Uterus (tissue), 4 donors: ENCODE results near the gene SART3. TPM values are rescaled to one million over a fixed set of nuclear protein-coding genes. Genes with fewer than 3 reads are reported as not detected.

Experiments used
- DNase-seq, 2 donors: peaks; one replicate each; pipeline ENCODE4 v3.0.0-alpha.2; 2019 to 2020
- H3K27ac ChIP-seq, 2 donors: fragments of 200-600 bp; sonication (generic); 1 replicate in 1 of 2; 2 replicates in 1 of 2; pipeline ENCODE4 v1.5.1; 2016 to 2018
- H3K27me3 ChIP-seq, 2 donors: fragments of 200-600 bp; sonication (generic); one replicate each; pipeline ENCODE4 v1.5.1; 2018 to 2019; ENCODE audit warnings: control low read depth in 1 of 2
- H3K36me3 ChIP-seq, 2 donors: fragments of 200-600 bp; sonication (generic); one replicate each; pipeline ENCODE4 v1.5.1; 2019; ENCODE audit warnings: control low read depth in 1 of 2
- H3K4me1 ChIP-seq, 2 donors: fragments of 200-600 bp; sonication (generic); one replicate each; pipeline ENCODE4 v1.5.1; 2018 to 2019; ENCODE audit warnings: control low read depth in 1 of 2
- H3K4me3 ChIP-seq, 2 donors: fragments of 200-600 bp; sonication (generic); 1 replicate in 1 of 2; 2 replicates in 1 of 2; pipeline ENCODE4 v1.5.1; 2018 to 2019; ENCODE audit warnings: mild to moderate bottlenecking in 1 of 2
- H3K9me3 ChIP-seq, 2 donors: fragments of 200-600 bp; sonication (generic); one replicate each; pipeline ENCODE4 v1.5.1; 2019; ENCODE audit warnings: control low read depth in 1 of 2
- POLR2A ChIP-seq, 2 donors: fragments of 450-650 bp; IDR thresholded peaks; one replicate each; pipeline ENCODE4 v1.6.1; 2016; ENCODE audit warnings: antibody characterized with exemption in 2 of 2, mild to moderate bottlenecking in 1 of 2, moderate library complexity in 1 of 2
- intact Hi-C: fragments of 100-400 bp; cut with DNase I; formaldehyde crosslinking; loops from one replicate; pipeline ENCODE4 v1.15.1; 2023; ENCODE audit warnings: low total_unique reads
- total RNA-seq, 4 donors: library from RNA; depleted of rRNA in 3 of 4; stranded (reverse); fragments of >200 nt in 3 of 4; gene quantifications; one replicate each; pipeline versions ENCODE4 v1.1.0 to v1.2.4, GENCODE V29; 2014 to 2023
- TF ChIP-seq, protein P1 (sequence below), 4 experiments: fragments of 200-600 bp in 2 of 4; fragments of 450-650 bp in 2 of 4; sonication (generic) in 2 of 4; IDR thresholded peaks; one replicate each; pipeline ENCODE4 v1.5.1; 2016 to 2019; ENCODE audit warnings: antibody characterized with exemption in 4 of 4, mild to moderate bottlenecking in 2 of 4, moderate library complexity in 1 of 4
- donor health status: DM: yes; HTN: yes; CAD: no.

The SART3 gene
- total RNA-seq, 4 donors from 2014 or later: 16.2 to 86.1 (median 55.7) TPM

DNA sequence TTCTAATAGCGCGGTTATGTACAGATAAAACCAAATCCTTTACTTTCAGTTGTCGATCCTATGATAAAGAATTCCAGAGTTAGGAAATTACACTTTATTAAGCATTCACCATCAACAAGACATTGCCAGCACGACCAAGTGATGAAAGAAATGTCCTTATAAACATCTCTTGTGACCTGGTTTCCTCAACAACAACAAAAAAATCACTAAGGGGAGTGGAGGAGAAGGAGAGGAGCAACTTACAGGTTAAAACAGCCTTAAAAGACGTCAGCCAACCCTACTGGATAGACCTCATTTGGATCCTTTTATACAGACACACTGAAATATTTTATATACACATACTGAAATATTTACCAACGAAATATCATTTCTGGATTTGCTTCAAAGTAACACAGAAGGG lies 22.8 kb downstream of the SART3 start:
- no peak overlapping the region for H3K27ac ChIP-seq

DNA sequence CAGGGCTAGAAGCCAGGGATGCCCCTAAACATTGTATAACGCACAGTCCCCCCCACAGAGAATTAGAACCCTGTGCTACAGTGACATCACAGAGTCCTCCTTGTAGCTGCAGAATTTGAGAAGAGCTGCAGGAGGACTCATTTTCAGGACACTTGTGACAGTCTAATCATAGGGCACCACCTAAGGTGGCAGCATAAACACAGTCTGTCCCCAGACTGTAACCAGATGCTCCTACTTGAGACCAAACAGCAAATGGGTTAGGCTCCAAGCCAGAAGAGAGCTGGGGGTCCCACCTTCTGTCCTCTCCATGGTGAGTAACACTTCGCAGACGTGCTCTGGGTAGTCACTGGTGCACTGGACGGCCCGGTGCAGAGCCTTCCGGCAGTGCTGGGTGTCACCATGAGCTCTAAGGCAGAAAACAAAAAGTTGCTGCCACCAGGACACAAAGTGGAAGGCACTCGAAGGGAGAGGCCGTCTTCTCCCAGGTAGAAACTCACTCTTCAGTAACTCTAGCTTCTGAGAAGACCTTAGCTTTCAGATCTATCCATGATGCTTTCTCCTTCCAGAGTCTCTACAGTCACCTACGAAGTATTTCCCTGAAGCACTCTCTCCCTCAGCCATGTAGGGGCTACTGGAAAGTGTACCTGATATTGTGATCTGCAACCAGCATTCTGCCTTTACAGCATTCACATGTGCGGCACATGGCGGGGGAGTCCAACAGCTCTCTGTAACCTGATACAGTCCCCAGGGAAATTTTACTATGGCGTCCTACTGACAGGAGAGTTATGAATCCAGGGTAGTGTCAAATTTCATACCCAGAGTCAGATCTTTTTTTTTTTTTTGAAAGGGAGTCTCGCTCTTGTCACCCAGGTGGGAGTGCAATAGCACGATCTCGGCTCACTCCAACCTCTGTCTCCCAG lies 28.8 kb downstream of the SART3 start:
- Histone ChIP-seq H3K27ac (no peak overlapping the region), H3K36me3 (no peaks in the 10 kb centered on the region), H3K27me3 (no peaks in the 10 kb centered on the region), H3K4me3 (no peak overlapping the region), H3K4me1 (no peaks in the 10 kb centered on the region), H3K9me3 (no peaks in the 10 kb centered on the region)
- intact Hi-C loops: no loop called here
- TF ChIP-seq POLR2A (IDR thresholded peaks at IDR 0.05): no peak
- TF ChIP-seq, protein P1, sequence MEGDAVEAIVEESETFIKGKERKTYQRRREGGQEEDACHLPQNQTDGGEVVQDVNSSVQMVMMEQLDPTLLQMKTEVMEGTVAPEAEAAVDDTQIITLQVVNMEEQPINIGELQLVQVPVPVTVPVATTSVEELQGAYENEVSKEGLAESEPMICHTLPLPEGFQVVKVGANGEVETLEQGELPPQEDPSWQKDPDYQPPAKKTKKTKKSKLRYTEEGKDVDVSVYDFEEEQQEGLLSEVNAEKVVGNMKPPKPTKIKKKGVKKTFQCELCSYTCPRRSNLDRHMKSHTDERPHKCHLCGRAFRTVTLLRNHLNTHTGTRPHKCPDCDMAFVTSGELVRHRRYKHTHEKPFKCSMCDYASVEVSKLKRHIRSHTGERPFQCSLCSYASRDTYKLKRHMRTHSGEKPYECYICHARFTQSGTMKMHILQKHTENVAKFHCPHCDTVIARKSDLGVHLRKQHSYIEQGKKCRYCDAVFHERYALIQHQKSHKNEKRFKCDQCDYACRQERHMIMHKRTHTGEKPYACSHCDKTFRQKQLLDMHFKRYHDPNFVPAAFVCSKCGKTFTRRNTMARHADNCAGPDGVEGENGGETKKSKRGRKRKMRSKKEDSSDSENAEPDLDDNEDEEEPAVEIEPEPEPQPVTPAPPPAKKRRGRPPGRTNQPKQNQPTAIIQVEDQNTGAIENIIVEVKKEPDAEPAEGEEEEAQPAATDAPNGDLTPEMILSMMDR (IDR thresholded peaks at IDR 0.05): no peak
- DNase-seq: no peak

More for the DNA sequence above, 22.8 kb downstream of the SART3 start:
- intact Hi-C loops: no loop called here
- H3K9me3 ChIP-seq: no peaks in the 10 kb centered on the region
- no peak for TF ChIP-seq POLR2A (IDR thresholded peaks at IDR 0.05)
- TF ChIP-seq, protein P1 (IDR thresholded peaks at IDR 0.05): no peak
- H3K4me1 ChIP-seq: no peaks in the 10 kb centered on the region
- H3K36me3 ChIP-seq: no peaks in the 10 kb centered on the region
- H3K4me3 ChIP-seq: no peak overlapping the region
- no peaks in the 10 kb centered on the region for H3K27me3 ChIP-seq
- no peak for DNase-seq

DNA sequence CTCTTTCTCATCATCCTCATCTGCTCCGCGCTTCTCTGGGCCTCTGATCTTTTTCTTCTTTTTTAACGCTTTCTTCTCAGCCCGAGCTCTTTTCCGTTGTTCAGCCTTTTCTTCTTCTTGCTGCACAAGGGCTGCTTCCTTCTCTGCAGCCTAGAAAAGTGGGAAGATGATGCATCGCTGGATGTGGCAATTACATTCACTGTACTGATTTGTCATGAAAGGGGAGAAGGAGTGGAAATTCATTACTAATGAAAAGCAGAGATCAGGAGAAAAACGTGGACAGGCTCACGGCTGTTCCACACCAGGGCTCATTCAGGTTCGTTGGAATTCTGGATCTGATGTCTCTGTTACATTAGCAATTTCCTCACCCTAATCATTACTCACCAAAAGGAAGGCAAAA lies 30.8 kb downstream of the SART3 start:
- Histone ChIP-seq H3K9me3 (no peaks in the 10 kb centered on the region), H3K27ac (no peak overlapping the region), H3K36me3 (no peaks in the 10 kb centered on the region), H3K4me1 (no peaks in the 10 kb centered on the region), H3K27me3 (no peaks in the 10 kb centered on the region), H3K4me3 (no peak overlapping the region)
- intact Hi-C loops: no loop called here
- no peak for TF ChIP-seq POLR2A (IDR thresholded peaks at IDR 0.05)
- TF ChIP-seq, protein P1 (IDR thresholded peaks at IDR 0.05): no peak
- no peak for DNase-seq

DNA sequence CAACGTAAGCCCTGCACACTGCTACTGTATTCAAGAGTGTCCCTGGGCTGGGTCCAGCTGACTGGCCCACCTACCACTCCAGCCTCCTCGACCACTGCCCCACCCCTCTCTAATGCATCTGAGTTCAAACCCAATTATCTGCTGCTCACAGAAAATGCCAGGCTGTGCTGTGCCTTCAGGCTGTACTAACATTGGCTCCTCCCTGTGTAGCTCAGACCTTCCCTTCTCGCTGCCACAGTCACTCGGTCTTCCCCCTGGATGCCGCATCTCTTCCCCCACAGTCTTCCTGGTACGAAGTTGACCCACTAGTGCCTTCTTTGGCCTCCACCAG lies 33.8 kb downstream of the SART3 start:
- no peak for DNase-seq
- no peak overlapping the region for H3K27ac ChIP-seq
- TF ChIP-seq, protein P1 (IDR thresholded peaks at IDR 0.05): no peak
- no peak for TF ChIP-seq POLR2A (IDR thresholded peaks at IDR 0.05)
- no peaks in the 10 kb centered on the region for H3K27me3 ChIP-seq
- H3K4me1 ChIP-seq: no peaks in the 10 kb centered on the region
- H3K4me3 ChIP-seq: no peak overlapping the region
- intact Hi-C loops: no loop called here
- no peaks in the 10 kb centered on the region for H3K9me3 ChIP-seq
- no peaks in the 10 kb centered on the region for H3K36me3 ChIP-seq

DNA sequence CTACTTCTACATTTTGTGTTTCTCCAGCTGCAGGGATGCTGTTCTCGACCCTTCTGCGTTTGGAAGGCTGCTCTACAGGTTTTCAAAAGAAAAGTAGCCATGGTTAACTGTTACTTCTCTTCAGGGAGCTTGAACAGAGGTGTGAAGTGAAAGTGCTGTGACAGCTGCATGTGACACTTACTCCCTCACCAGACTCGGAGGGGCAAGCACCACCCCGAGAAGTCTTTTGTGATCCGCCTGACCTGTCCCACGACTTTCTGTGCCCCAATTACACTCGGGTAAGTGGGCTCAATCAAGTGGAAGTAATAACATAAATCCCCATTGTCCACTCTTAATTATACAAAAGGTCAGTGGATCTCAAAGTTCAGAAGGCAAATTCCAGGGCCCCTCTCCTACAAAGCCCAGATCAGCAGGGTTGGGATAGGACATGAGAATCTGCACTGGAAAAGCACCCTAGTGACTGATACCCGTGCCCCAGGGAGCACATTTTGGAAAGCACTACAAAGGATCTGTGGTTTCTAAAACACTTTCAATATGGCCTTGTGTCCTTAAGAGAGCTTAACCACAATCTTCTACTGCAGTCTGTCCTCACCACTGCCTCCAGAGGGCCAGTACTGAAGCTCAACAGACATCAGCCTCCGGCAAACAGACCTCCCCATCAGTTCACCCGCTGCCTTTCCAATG lies 34.3 kb downstream of the SART3 start:
- intact Hi-C loops: no loop called here
- Histone ChIP-seq H3K9me3 (no peaks in the 10 kb centered on the region), H3K27me3 (no peaks in the 10 kb centered on the region), H3K27ac (no peak overlapping the region), H3K4me1 (no peaks in the 10 kb centered on the region), H3K36me3 (no peaks in the 10 kb centered on the region), H3K4me3 (no peak overlapping the region)
- TF ChIP-seq POLR2A (IDR thresholded peaks at IDR 0.05): no peak
- TF ChIP-seq, protein P1 (IDR thresholded peaks at IDR 0.05): no peak
- DNase-seq: no peak
